SH-SY5Y (cell line): Measurements from ENCODE around the gene SLC25A45.

Experiments
- GATA2 ChIP-seq: IDR thresholded peaks from 2 replicates; pipeline ENCODE4 v1.6.1; 2011; ENCODE audit warnings: mild to moderate bottlenecking, low read depth, low read length
- GATA3 ChIP-seq: IDR thresholded peaks from 2 replicates; pipeline ENCODE4 v1.6.1; 2011; ENCODE audit warnings: low read depth, mild to moderate bottlenecking, low read length, moderate library complexity

GRCh38 chr11:65417702-65418430, 35.4 kb upstream of the SLC25A45 start:
- no peak for TF ChIP-seq GATA3
- TF ChIP-seq GATA2: no peak
